HG03060 (cell line): ENCODE measurements around the gene PTCD2.

Experiments
- ATAC-seq: cut with Tn5 transposase; IDR thresholded peaks from one replicate; pipeline ENCODE4 v1.9.1; 2021; ENCODE audit warnings: low read depth, moderate number of reproducible peaks; ENCODE audit not compliant: unreplicated experiment

PTCD2 gene

GRCh38 chr5:72408603-72409002 lies 88.4 kb downstream of the PTCD2 start:
- ATAC-seq = no peak

- ATAC-seq = no peak
These were observed 90.6 kb downstream of the PTCD2 start for GRCh38 chr5:72410688-72411295.

GRCh38 chr5:72412283-72413055 lies 92.3 kb downstream of the PTCD2 start:
- no peak for ATAC-seq

- ATAC-seq = no peak
These were observed 95.6 kb downstream of the PTCD2 start for GRCh38 chr5:72415616-72416325.

- ATAC-seq = no peak
These were observed 97.3 kb downstream of the PTCD2 start for GRCh38 chr5:72417333-72418062.
